ENCODE results near the gene WFIKKN1.
A peak's percentile ranks its signal among the peaks of the same experiment; 100 is the strongest.

WFIKKN1 gene

GRCh38 chr16:659618-660017 lies 28.8 kb downstream of the WFIKKN1 start:
- no peak for DNase-seq

GRCh38 chr16:660132-660458 lies 29.3 kb downstream of the WFIKKN1 start:
- no peak for DNase-seq

- peak; percentile 89 for DNase-seq
Measured at GRCh38 chr16:660459-661183, 29.8 kb downstream of the WFIKKN1 start.

- no peak for DNase-seq
Measured at GRCh38 chr16:661184-661821, 30.5 kb downstream of the WFIKKN1 start.

- no peak for DNase-seq
Measured at GRCh38 chr16:662095-662494, 31.3 kb downstream of the WFIKKN1 start.

GRCh38 chr16:662597-662996 lies 31.8 kb downstream of the WFIKKN1 start:
- DNase-seq: no peak

GRCh38 chr16:666572-666971 lies 35.8 kb downstream of the WFIKKN1 start:
- DNase-seq: no peak

- DNase-seq: no peak
Measured at GRCh38 chr16:667113-667779, 36.5 kb downstream of the WFIKKN1 start.

GRCh38 chr16:667780-668518 lies 37.2 kb downstream of the WFIKKN1 start, which contains the start of gene RHOT2:
Gene RHOT2, plus strand, starts transcription at chr16:668132. Its CDS starts 68 bp downstream, at chr16:668200.
- peak; percentile 95 for DNase-seq

GRCh38 chr16:668519-669171 lies 37.9 kb downstream of the WFIKKN1 start:
- DNase-seq: no peak

- DNase-seq: no peak
Measured at GRCh38 chr16:669666-670065, 38.9 kb downstream of the WFIKKN1 start.

GRCh38 chr16:670485-671352 lies 39.9 kb downstream of the WFIKKN1 start:
- no peak for DNase-seq

- DNase-seq: no peak
Measured at GRCh38 chr16:671353-672131, 40.8 kb downstream of the WFIKKN1 start.

- no peak for DNase-seq
Measured at GRCh38 chr16:672371-672770, 41.6 kb downstream of the WFIKKN1 start.

- DNase-seq: no peak
Measured at GRCh38 chr16:672851-673250, 42.1 kb downstream of the WFIKKN1 start.

GRCh38 chr16:673399-673991 lies 42.7 kb downstream of the WFIKKN1 start:
- DNase-seq: no peak

GRCh38 chr16:674214-674881 lies 43.6 kb downstream of the WFIKKN1 start:
- no peak for DNase-seq

- no peak for DNase-seq
Measured at GRCh38 chr16:674968-675883, 44.4 kb downstream of the WFIKKN1 start, which contains the start of gene RHBDL1. Gene RHBDL1, plus strand, starts transcription at chr16:675671. Its CDS starts 120 bp downstream, at chr16:675791.
